ENCODE data around the gene AP4M1.
A peak's percentile ranks its signal among the peaks of the same experiment; 100 is the strongest.
"Not testable (repeated sequence)": the region's sequence is repeated elsewhere in the genome, so short reads cannot be mapped to it uniquely, and the experiment has no call there.

The AP4M1 gene

DNA sequence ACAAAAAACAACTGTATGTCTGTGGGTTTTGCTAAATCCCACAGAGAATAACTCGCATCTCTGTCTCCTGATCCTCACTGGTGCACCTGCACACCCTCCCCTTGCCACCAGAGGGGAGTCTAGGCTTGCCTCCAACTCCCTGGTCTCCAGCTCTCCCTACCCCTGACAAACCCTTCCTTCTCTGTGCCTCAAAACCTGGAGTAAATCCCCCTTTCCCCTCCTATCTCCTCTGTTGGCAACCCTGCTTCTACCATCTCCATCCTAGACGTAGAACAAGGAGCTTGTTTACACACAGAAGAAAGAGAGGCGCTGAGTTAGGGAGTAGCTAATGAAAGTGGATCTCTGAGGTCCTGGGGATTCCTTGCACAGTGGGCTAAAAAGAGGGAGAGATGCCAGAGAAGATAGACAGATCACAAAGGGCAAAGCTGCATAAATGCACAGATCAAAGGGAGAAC is 31.3 kb downstream of the AP4M1 start:
- peak; percentile 48 to 58 for DNase-seq

- no peak for DNase-seq
These were observed 36.7 kb downstream of the AP4M1 start for GRCh38 chr7:100137851-100138760.

DNA sequence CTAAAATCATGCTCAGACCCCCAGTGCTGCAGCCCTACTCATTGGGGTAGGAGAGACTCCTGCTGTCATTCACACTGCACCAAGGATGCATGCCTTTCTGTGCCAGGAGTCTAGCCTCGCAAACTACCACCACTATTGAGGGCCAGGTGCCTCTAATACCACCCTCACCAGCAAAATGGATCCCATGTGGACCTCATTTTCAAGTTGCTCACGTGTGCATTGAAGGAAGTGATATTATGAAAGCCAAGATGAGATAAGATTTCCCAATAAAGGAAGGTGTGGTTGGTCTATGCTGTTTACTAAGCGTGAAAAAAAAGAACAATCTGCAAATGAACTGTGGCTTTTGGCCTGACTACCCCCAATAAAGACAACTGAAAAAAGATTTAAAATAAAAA is 40.1 kb downstream of the AP4M1 start:
- DNase-seq, result no peak

- DNase-seq, result no peak
These were observed 41.0 kb downstream of the AP4M1 start for GRCh38 chr7:100142461-100142860.

DNA sequence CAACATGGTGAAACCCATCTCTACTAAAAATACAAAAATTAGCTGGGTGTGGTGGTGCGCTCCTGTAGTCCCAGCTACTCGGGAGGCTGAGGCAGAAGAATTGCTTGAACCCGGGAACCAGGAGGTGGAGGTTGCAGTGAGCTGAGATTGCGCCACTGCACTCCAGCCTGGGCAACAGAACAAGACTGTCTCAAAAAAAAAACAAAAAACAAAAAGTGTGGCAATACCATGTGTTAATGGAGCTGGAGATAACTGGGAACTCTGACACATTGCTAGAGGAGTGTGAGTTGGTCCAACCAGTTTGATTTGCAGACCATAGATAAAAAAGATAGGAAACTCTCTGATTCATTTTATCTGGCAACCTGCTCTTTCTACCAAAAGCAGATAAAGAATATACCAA is 44.9 kb downstream of the AP4M1 start:
- not testable (repeated sequence) for DNase-seq

GRCh38 chr7:100147278-100147677 is 45.8 kb downstream of the AP4M1 start:
- DNase-seq, result no peak

DNA sequence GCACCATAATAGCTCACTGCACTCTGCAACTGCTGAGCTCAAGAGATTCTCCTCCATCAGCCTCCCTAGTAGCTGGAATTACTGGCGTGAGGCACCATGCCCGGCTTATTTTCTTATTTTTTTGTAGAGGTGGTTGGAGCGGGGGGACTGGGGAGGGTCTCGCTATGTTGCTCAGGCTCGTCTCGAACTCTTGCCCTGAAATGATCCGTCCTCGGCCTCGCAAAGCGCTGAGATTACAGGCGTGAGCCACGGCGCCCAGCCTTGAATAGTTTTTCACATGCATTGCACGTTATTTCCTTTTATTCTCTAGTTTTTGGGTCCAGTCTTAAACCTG is 46.7 kb downstream of the AP4M1 start:
- no peak for DNase-seq

DNA sequence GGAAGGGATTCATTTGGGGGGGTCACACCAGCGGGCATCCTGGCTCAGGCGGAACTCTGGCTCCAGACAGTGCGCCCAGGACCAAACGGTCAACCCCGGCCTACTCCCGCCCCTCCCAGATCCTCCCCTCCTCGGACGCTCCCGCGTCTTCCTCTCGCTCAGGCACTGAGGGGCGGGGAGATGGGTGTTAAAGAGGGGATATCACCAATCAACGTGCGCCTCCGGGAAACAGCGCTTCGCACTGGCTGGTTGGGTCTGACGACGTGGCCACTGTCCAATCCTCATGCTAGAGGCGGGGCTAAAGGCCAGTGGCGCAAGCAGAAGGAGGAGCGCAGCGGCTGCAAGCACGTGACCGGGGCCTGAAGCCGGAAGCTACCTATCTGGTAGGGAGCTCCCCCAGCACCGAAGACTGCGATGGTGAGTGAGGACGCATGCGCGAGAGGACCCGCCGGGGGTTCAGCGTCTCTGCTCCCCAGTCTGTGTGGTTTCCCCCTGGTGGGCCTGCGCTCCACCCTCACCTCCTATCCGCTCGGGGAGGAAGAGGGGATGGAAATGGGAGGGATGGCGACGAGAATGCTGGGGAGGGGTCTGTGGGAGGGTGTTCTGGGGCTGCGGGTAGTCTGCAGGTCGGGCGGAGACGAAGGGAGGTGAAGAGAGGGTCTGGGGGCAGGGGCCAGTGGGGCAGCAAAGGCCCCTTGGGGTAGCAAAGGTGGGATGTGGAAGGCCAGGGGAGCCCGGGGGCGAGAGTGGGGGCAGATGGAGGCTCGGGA is 47.3 kb downstream of the AP4M1 start, which contains the start of gene LAMTOR4:
Gene LAMTOR4, plus strand, starts transcription at position 360 of the 770 bp plus-strand sequence. Its CDS starts 55 bp downstream, at position 415.
- peak; percentile 94 to 95 for DNase-seq

GRCh38 chr7:100152404-100152803 is 51.0 kb downstream of the AP4M1 start:
- no peak for DNase-seq

DNA sequence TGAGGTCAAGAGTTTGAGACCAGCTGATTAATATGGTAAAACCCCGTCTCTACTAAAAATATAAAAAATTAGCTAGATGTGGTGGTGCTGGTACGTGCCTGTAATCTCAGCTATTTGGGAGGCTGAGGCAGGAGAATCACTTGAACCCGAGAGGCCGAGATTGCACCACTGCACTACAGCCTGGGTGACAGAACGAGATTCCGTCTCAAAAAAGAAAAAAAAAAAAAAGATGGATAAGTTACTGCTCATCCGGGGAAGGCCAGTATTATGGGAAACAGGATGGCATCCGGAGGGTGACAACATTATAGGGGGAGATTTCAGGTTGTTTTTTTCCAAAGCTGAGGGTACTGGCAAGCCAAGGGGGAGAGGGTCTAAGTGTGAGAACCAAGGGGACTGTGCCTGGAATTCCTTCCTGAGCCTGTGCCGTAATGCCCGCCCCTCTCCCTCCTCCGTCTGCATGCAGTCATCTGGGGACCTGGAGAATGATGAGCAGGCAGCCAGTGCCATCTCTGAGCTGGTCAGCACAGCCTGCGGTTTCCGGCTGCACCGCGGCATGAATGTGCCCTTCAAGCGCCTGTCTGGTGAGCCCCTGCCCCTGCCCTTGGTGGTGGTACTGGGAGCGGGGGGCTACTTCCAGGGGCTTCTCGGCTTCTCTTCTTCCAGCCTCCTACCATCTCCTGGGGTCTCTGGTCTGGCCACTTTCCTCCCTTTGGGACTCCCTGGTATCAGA is 51.7 kb downstream of the AP4M1 start:
- DNase-seq, result no peak

DNA sequence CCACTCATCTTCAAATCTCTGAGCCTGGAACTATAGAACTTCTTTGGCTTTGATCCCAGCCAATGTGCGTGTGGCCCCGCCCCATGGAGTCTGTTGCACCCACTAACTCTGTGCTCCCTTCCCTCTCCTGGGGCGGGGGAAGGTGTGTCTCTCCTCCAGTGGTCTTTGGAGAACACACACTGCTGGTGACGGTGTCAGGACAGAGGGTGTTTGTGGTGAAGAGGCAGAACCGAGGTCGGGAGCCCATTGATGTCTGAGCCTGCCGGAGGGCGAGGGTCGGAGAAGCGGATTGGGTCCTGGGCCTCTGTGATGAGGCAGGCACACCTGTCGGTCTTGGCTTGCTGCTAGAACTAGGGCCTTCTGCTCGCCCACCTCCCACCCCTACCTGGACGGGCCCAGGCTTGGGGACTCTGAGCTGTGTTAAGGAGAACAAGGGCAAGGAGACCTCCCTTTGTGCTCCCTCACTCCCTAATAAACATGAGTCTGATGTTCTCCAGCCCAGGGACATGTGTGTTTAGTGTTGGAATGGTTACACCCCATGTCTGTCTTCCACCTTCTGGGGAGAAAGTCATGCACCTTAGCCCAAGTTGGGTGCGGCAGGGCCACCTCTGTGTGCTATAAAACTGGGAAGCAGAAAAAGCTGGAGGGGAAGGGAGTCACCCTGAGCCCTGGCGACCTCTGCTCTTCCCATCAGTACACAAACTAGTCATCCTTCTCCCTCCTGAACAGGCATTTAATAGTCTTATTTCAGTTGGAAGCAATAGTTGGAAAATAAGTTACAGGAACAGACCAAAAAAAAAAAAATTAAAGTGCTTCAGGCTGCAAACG is 52.5 kb downstream of the AP4M1 start:
- no peak for DNase-seq

GRCh38 chr7:100154651-100155491 is 53.4 kb downstream of the AP4M1 start:
- no peak for DNase-seq

DNA sequence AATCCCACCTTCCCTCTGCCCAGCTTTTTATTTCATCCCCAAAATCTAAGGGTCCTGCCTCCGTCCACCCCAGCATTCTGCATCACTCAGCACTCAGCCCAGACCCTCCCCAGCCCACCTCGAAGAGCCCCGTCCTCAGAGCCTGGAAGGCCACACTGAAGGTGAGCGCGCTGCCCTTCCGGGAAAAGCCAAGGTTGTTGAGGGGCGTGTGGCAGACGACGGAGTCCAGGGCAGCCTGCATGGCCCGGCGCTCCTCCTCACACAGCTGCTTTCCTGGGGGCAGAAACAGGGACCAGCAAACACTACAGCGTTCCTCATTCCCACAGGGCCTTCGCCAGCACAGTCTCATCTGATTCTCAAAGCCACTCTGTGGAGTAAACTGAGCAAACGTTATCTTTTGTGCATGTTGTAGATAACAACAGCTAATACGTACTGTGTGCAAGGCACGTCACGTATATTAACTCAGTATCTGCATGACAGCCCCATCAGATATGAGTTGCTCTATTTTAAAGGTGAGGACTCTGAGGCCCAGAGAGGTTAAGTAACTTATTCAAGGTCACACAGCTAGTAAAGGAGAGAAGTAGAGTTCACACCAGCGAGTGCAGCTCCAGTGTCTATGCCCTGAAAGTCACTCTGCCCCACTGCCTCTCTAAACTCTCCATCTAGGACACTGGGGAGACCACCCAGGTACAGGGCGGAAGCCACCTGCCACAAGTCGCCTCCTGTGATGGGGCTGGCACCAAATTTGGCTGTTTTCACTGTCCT is 54.3 kb downstream of the AP4M1 start:
- DNase-seq, result no peak

GRCh38 chr7:100156331-100157068 is 55.1 kb downstream of the AP4M1 start:
- DNase-seq, result no peak

DNA sequence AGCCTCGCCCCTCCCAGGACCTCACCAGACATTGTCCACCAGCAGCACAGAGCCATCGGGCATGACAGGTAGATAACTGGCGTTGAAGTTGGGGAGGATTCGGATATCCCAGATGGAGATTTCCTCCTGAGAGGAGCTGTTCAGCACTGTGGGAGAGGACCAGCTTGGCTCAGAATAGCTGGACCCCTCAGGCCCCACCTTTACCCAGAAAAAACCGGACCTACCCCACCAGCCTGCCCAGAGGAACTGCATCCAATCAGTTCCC is 55.6 kb downstream of the AP4M1 start:
- no peak for DNase-seq

DNA sequence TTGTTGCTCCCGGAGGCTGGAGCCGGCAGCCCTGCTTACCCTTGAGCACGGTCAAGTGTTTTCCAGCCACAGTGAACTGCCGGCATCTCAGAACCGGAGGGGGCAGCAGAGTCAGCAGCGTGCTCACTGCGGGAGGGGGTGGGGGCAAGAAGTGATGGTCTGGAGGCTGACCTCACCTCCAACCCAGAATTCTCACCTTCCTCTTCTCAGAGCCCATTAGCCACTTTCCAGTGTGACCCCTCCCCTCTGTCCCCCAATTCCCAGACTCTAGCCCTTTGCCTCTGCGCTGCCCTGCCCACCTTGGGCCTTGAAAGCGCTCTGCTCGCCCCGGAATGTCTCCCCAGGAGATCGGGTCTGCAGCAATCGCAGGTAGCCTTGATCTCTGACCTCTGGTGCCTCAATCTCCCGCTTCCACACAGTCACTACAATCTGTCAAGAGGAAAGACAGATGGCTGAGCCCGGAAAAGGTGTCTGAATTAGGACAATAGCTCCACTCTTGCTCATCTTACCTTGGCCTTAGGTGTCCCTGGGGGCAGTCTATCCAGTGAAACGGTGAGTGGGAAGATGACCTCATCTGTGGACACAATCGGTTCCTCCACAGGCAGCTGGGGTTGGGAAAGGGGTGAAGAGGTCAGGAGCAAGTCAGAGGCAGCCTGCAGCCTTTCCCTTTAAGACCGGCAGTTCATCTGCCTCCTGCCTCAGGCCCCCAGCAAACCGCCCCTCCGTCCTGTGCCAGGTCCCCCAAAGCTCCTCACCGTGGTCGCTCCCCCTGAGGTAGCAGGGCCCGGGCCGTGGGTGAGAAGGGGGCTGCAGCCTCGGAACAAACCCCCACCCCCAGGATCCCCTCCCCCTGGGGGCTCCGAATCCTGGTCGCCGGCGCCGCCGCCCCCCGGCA is 56.1 kb downstream of the AP4M1 start:
- no peak for DNase-seq

Measured in stimulated activated CD4-positive, alpha-beta T cell treated with anti-CD3 and anti-CD28 coated beads, Interleukin-2, amount 100 ng/mL, for 48 hours (primary cell).